DMS79 (cell line): ENCODE results near the gene UBE2E3.
"Not testable (repeated sequence)": the region's sequence is repeated elsewhere in the genome, so short reads cannot be mapped to it uniquely, and the experiment has no call there.

ENCODE experiments used
- DNase-seq: peaks from one replicate; lab custom pipeline; 2025; lab: John Stamatoyannopoulos, UW

The UBE2E3 gene

GRCh38 chr2:180980106-180980942 lies at the start of gene UBE2E3:
TSS of gene UBE2E3 (plus strand) at chr2:180980605. CDS start at chr2:180982043, 1,438 bp downstream.
- DNase-seq: peak; percentile 38

GRCh38 chr2:180931841-180932240 lies 48.6 kb upstream of the UBE2E3 start:
- no peak for DNase-seq

- DNase-seq: no peak
Measured at GRCh38 chr2:180933332-180933731, 47.1 kb upstream of the UBE2E3 start.

GRCh38 chr2:180934911-180935310 lies 45.5 kb upstream of the UBE2E3 start:
- DNase-seq: no peak

- not testable (repeated sequence) for DNase-seq
Measured at GRCh38 chr2:180937480-180937879, 42.9 kb upstream of the UBE2E3 start.

- DNase-seq: no peak
Measured at GRCh38 chr2:180938451-180938850, 42.0 kb upstream of the UBE2E3 start.

- DNase-seq: no peak
Measured at GRCh38 chr2:180943275-180943674, 37.1 kb upstream of the UBE2E3 start.

- no peak for DNase-seq
Measured at GRCh38 chr2:180944372-180944771, 36.0 kb upstream of the UBE2E3 start.

GRCh38 chr2:180947208-180947689 lies 33.2 kb upstream of the UBE2E3 start:
- DNase-seq: no peak

GRCh38 chr2:180949896-180950295 lies 30.5 kb upstream of the UBE2E3 start:
- no peak for DNase-seq

GRCh38 chr2:180952082-180952481 lies 28.3 kb upstream of the UBE2E3 start:
- DNase-seq: no peak

GRCh38 chr2:180952731-180953336 lies 27.6 kb upstream of the UBE2E3 start:
- no peak for DNase-seq

GRCh38 chr2:180953550-180953949 lies 26.9 kb upstream of the UBE2E3 start:
- no peak for DNase-seq

- DNase-seq: no peak
Measured at GRCh38 chr2:180955101-180955500, 25.3 kb upstream of the UBE2E3 start.

- DNase-seq: no peak
Measured at GRCh38 chr2:180959787-180960186, 20.6 kb upstream of the UBE2E3 start.

GRCh38 chr2:180960982-180961381 lies 19.4 kb upstream of the UBE2E3 start:
- no peak for DNase-seq

GRCh38 chr2:180962727-180963314 lies 17.6 kb upstream of the UBE2E3 start:
- peak; percentile 97 for DNase-seq

- DNase-seq: no peak
Measured at GRCh38 chr2:180966378-180966777, 14.0 kb upstream of the UBE2E3 start.

GRCh38 chr2:180969124-180969523 lies 11.3 kb upstream of the UBE2E3 start:
- DNase-seq: no peak

- DNase-seq: no peak
Measured at GRCh38 chr2:180970016-180970415, 10.4 kb upstream of the UBE2E3 start.

GRCh38 chr2:180971811-180972210 lies 8.6 kb upstream of the UBE2E3 start:
- no peak for DNase-seq

- no peak for DNase-seq
Measured at GRCh38 chr2:180975585-180975984, 4.8 kb upstream of the UBE2E3 start.
